Medulla oblongata (tissue), 1 donor: ENCODE data around the gene PGAM2.

ENCODE experiments used
- DNase-seq: peaks from one replicate; pipeline ENCODE4 v3.0.0-alpha.2; 2015; ENCODE audit errors: extremely low spot score

PGAM2 gene

GRCh38 chr7:44103923-44104859, 38.8 kb upstream of the PGAM2 start, which contains the start of gene AEBP1:
AEBP1 (plus strand) TSS chr7:44104345; CDS start chr7:44104666, 321 bp downstream.
- no peak for DNase-seq

- no peak for DNase-seq
Observed at GRCh38 chr7:44103566-44103922, 38.2 kb upstream of the PGAM2 start.

GRCh38 chr7:44102846-44103565, 37.6 kb upstream of the PGAM2 start:
- DNase-seq, result no peak

GRCh38 chr7:44101966-44102845, 36.8 kb upstream of the PGAM2 start:
- DNase-seq, result peak; percentile 59

- DNase-seq, result no peak
Observed at GRCh38 chr7:44101303-44101965, 36.1 kb upstream of the PGAM2 start.

- DNase-seq, result no peak
Observed at GRCh38 chr7:44100458-44101302, 35.3 kb upstream of the PGAM2 start.

GRCh38 chr7:44099669-44100068, 34.3 kb upstream of the PGAM2 start:
- no peak for DNase-seq

GRCh38 chr7:44098092-44099068, 33.0 kb upstream of the PGAM2 start:
- no peak for DNase-seq

GRCh38 chr7:44097064-44097932, 31.9 kb upstream of the PGAM2 start:
- no peak for DNase-seq

GRCh38 chr7:44096326-44096881, 31.0 kb upstream of the PGAM2 start:
- DNase-seq, result no peak

- no peak for DNase-seq
Observed at GRCh38 chr7:44095781-44096180, 30.4 kb upstream of the PGAM2 start.

- no peak for DNase-seq
Observed at GRCh38 chr7:44094883-44095592, 29.7 kb upstream of the PGAM2 start.

- no peak for DNase-seq
Observed at GRCh38 chr7:44094365-44094764, 29.0 kb upstream of the PGAM2 start.

- no peak for DNase-seq
Observed at GRCh38 chr7:44093102-44093641, 27.8 kb upstream of the PGAM2 start.

- peak; percentile 73 for DNase-seq
Observed at GRCh38 chr7:44087911-44088838, 22.8 kb upstream of the PGAM2 start.

GRCh38 chr7:44086627-44087026, 21.3 kb upstream of the PGAM2 start:
- DNase-seq, result no peak
